Astrocyte (in vitro differentiated cells and primary cell): Measurements from ENCODE around the gene TIMP4. TPM values are rescaled to one million over a fixed set of nuclear protein-coding genes. Genes with fewer than 3 reads are reported as not detected.

Experiments used
- DNase-seq: peaks from one replicate; pipeline ENCODE4 v3.0.0-alpha.2; 2010; ENCODE audit warnings: low read depth
- FAIRE-seq: peaks from 2 replicates; lab custom pipeline; 2011; peaks lifted over from hg19 to GRCh38; lab: Jason Lieb, UNC
- H2AFZ ChIP-seq: 2 replicates; pipeline ENCODE4 v1.6.0; 2012; ENCODE audit warnings: low read depth, low read length, inconsistent platforms
- H3K27ac ChIP-seq: 2 replicates; pipeline ENCODE4 v1.5.1; 2011; ENCODE audit warnings: low read depth, low read length, inconsistent platforms
- H3K27me3 ChIP-seq: 2 replicates; pipeline ENCODE4 v1.6.0; 2011; ENCODE audit warnings: low read length, inconsistent platforms; ENCODE audit not compliant: insufficient read depth
- H3K36me3 ChIP-seq: 2 replicates; pipeline ENCODE4 v1.5.1; 2011; ENCODE audit warnings: low read length, inconsistent platforms; ENCODE audit not compliant: insufficient read depth
- H3K4me1 ChIP-seq: 2 replicates; pipeline ENCODE4 v1.5.1; 2011; ENCODE audit warnings: low read length, inconsistent platforms; ENCODE audit not compliant: insufficient read depth
- H3K4me2 ChIP-seq: 2 replicates; pipeline ENCODE4 v1.6.0; 2012; ENCODE audit warnings: low read length, inconsistent platforms
- H3K4me3 ChIP-seq: 2 replicates; pipeline ENCODE4 v1.5.1; 2011; ENCODE audit warnings: low read depth, mild to moderate bottlenecking, low read length, inconsistent platforms; ENCODE audit not compliant: insufficient read depth
- H3K79me2 ChIP-seq: 2 replicates; pipeline ENCODE4 v1.6.0; 2012; ENCODE audit warnings: mild to moderate bottlenecking, low read length, inconsistent platforms; ENCODE audit not compliant: insufficient read depth
- H3K9ac ChIP-seq: 2 replicates; pipeline ENCODE4 v1.6.0; 2012; ENCODE audit warnings: mild to moderate bottlenecking, low read length, inconsistent platforms
- H3K9me3 ChIP-seq: 2 replicates; pipeline ENCODE4 v1.5.1; 2012; ENCODE audit warnings: low read depth, mild to moderate bottlenecking, low read length, inconsistent platforms; ENCODE audit not compliant: insufficient read depth
- H4K20me1 ChIP-seq: 2 replicates; pipeline ENCODE4 v1.6.0; 2012; ENCODE audit warnings: low read length, inconsistent platforms; ENCODE audit not compliant: insufficient read depth
- H3K27ac Mint-ChIP-seq: one replicate; pipeline ENCODE4 v1.8.0; 2021; ENCODE audit warnings: mild to moderate bottlenecking, mixed read lengths; ENCODE audit not compliant: unreplicated experiment
- H3K27me3 Mint-ChIP-seq: one replicate; pipeline ENCODE4 v1.8.0; 2021; ENCODE audit warnings: low read depth, mixed read lengths; ENCODE audit not compliant: unreplicated experiment
- H3K36me3 Mint-ChIP-seq: one replicate; pipeline ENCODE4 v1.8.0; 2021; ENCODE audit warnings: low read depth, mixed read lengths; ENCODE audit not compliant: unreplicated experiment
- H3K4me1 Mint-ChIP-seq: one replicate; pipeline ENCODE4 v1.8.0; 2021; ENCODE audit warnings: low read depth, mixed read lengths; ENCODE audit not compliant: unreplicated experiment
- H3K4me3 Mint-ChIP-seq: one replicate; pipeline ENCODE4 v1.8.0; 2021; ENCODE audit warnings: mild to moderate bottlenecking, moderate library complexity, mixed read lengths; ENCODE audit not compliant: unreplicated experiment
- H3K9me3 Mint-ChIP-seq: one replicate; pipeline ENCODE4 v1.8.0; 2021; ENCODE audit warnings: mild to moderate bottlenecking, mixed read lengths; ENCODE audit not compliant: unreplicated experiment
- EZH2 ChIP-seq: IDR thresholded peaks from 2 replicates; pipeline ENCODE4 v1.6.1; 2012; ENCODE audit warnings: mild to moderate bottlenecking, low read length, inconsistent platforms; ENCODE audit not compliant: insufficient read depth
- total RNA-seq: library from RNA; stranded (reverse); gene quantifications from 2 replicates; pipeline ENCODE4 v1.2.1, GENCODE V29; 2021
- TF ChIP-seq, protein P1 (sequence below): IDR thresholded peaks from 2 replicates; pipeline ENCODE4 v1.5.1; 2011; ENCODE audit warnings: low read depth, mild to moderate bottlenecking, inconsistent platforms, low read length, moderate library complexity; ENCODE audit not compliant: insufficient read depth

Gene TIMP4
- total RNA-seq, 1 donor from 2014 or later, result 2.0 TPM

DNA sequence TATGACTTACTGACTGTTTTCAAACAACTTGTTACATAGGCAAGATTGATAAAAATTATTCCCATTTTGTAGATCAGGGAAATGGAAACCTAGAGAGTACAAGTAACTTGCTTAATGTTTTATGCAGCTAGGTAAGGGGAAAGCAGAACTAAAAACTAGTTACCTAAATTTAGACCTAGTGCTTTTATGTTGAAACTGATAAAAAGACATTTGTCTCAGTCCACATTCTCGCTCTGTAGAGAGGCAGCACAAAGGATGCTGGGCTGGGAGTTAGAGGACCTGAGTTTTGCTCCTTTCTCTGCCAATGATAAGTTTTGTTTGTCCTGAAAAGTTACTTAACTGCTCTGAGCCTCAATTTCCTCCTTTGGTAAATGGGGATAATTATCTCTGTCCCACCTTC is 17.4 kb downstream of the TIMP4 start:
- Histone ChIP-seq H4K20me1 (no peaks in the 10 kb centered on the region), H3K4me3 (no peak overlapping the region)
- H3K36me3 Mint-ChIP-seq, result peaks cover 2% of the 10 kb centered on the region

DNA sequence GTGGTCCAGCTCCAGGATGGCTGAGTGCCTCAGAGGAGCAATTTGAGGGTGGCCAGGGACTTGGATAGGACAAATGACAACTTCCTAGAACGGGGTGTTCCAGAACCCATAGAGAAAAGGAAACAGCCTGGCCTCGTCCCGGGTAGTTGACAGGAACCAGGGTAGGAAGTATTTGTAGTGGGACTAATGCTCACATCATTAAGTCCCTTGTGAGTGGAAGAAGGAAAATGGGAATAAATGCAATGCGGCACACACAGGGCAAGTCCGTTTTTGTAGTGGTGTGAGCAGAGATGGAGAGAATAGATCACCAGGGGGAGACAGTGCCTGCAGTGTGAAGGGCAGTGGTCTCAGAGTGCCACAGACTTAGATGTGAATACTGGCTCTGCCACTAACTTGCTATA is 19.6 kb downstream of the TIMP4 start:
- H2AFZ ChIP-seq, result no peak overlapping the region
- H3K4me3 ChIP-seq, result no peak overlapping the region
- H3K9me3 ChIP-seq, result no peaks in the 10 kb centered on the region
- no peaks in the 10 kb centered on the region for H3K36me3 ChIP-seq
- H3K27ac ChIP-seq, result no peak overlapping the region
- TF ChIP-seq EZH2, result no peak
- TF ChIP-seq, protein P1, sequence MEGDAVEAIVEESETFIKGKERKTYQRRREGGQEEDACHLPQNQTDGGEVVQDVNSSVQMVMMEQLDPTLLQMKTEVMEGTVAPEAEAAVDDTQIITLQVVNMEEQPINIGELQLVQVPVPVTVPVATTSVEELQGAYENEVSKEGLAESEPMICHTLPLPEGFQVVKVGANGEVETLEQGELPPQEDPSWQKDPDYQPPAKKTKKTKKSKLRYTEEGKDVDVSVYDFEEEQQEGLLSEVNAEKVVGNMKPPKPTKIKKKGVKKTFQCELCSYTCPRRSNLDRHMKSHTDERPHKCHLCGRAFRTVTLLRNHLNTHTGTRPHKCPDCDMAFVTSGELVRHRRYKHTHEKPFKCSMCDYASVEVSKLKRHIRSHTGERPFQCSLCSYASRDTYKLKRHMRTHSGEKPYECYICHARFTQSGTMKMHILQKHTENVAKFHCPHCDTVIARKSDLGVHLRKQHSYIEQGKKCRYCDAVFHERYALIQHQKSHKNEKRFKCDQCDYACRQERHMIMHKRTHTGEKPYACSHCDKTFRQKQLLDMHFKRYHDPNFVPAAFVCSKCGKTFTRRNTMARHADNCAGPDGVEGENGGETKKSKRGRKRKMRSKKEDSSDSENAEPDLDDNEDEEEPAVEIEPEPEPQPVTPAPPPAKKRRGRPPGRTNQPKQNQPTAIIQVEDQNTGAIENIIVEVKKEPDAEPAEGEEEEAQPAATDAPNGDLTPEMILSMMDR, result peak; percentile 72
- Mint-ChIP-seq H3K27ac (no peak overlapping the region), H3K4me1 (peaks cover 7% of the 10 kb centered on the region), H3K9me3 (no peaks in the 10 kb centered on the region), H3K27me3 (no peaks in the 10 kb centered on the region), H3K36me3 (no peaks in the 10 kb centered on the region), H3K4me3 (no peak overlapping the region)
- H3K27me3 ChIP-seq, result no peaks in the 10 kb centered on the region
- no peak overlapping the region for H3K4me2 ChIP-seq
- no peaks in the 10 kb centered on the region for H3K79me2 ChIP-seq
- FAIRE-seq (peak; percentile 9), DNase-seq (peak; percentile 36)
- peaks cover 4% of the 10 kb centered on the region for H3K4me1 ChIP-seq
- H4K20me1 ChIP-seq, result no peaks in the 10 kb centered on the region
- H3K9ac ChIP-seq, result no peak overlapping the region

More for the DNA sequence above, 17.4 kb downstream of the TIMP4 start:
- H3K9me3 Mint-ChIP-seq, result no peaks in the 10 kb centered on the region
- H3K4me1 Mint-ChIP-seq, result peaks cover 9% of the 10 kb centered on the region
- Histone ChIP-seq H3K36me3 (no peaks in the 10 kb centered on the region), H3K4me2 (no peak overlapping the region), H3K79me2 (no peaks in the 10 kb centered on the region), H2AFZ (no peak overlapping the region), H3K27ac (no peak overlapping the region), H3K9ac (no peak overlapping the region), H3K27me3 (no peaks in the 10 kb centered on the region), H3K4me1 (peaks cover 6% of the 10 kb centered on the region), H3K9me3 (no peaks in the 10 kb centered on the region)
- no peak for FAIRE-seq
- no peak overlapping the region for H3K4me3 Mint-ChIP-seq
- DNase-seq, result no peak
- H3K27me3 Mint-ChIP-seq, result no peaks in the 10 kb centered on the region
- no peak for TF ChIP-seq EZH2
- TF ChIP-seq, protein P1, result no peak
- H3K27ac Mint-ChIP-seq, result no peak overlapping the region

GRCh38 chr3:12138044-12138443 is 20.7 kb downstream of the TIMP4 start:
- H2AFZ ChIP-seq, result no peak overlapping the region
- no peak overlapping the region for H3K27ac Mint-ChIP-seq
- no peaks in the 10 kb centered on the region for H3K4me1 ChIP-seq
- DNase-seq (no peak), FAIRE-seq (no peak)
- TF ChIP-seq, protein P1, result peak; percentile 31
- no peak for TF ChIP-seq EZH2
- peaks cover 12% of the 10 kb centered on the region for H3K4me1 Mint-ChIP-seq
- no peaks in the 10 kb centered on the region for H3K9me3 Mint-ChIP-seq
- H3K4me3 Mint-ChIP-seq, result no peak overlapping the region
- no peak overlapping the region for H3K27ac ChIP-seq
- no peaks in the 10 kb centered on the region for H3K79me2 ChIP-seq
- H3K9me3 ChIP-seq, result no peaks in the 10 kb centered on the region
- H3K36me3 Mint-ChIP-seq, result no peaks in the 10 kb centered on the region
- H3K36me3 ChIP-seq, result no peaks in the 10 kb centered on the region
- no peak overlapping the region for H3K9ac ChIP-seq
- H3K4me2 ChIP-seq, result no peak overlapping the region
- H3K27me3 ChIP-seq, result peaks cover 5% of the 10 kb centered on the region
- no peak overlapping the region for H3K4me3 ChIP-seq
- no peaks in the 10 kb centered on the region for H4K20me1 ChIP-seq
- H3K27me3 Mint-ChIP-seq, result no peaks in the 10 kb centered on the region
